Brain pericyte (primary cell): Measurements from ENCODE around the gene LRCH4.

Experiments used
- DNase-seq: peaks from one replicate; pipeline ENCODE4 v3.0.0-alpha.2; 2012; ENCODE audit warnings: low read depth, low spot score

The LRCH4 gene

DNA sequence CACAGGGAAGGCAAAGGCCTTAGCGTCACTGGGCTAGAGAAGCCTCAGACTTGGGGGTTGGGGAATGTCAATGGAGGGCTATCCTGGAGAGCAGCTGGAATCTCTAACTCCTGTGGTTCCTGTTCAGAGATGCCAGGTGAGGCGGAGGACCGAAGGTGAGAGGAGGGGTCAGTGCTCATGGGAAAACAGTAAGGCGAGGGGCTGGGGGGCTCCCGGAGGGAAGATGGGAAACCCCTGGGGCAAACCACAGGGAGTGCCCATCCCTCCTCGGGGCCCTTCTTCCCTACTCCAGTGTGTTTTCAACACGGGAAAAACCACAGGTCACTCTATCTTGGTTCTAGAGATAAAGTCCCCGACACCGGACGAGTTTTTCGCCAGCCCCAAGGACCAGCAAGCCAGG, 3.3 kb downstream of the LRCH4 start:
- no peak for DNase-seq

GRCh38 chr7:100582041-100582579, 3.8 kb downstream of the LRCH4 start:
- no peak for DNase-seq

DNA sequence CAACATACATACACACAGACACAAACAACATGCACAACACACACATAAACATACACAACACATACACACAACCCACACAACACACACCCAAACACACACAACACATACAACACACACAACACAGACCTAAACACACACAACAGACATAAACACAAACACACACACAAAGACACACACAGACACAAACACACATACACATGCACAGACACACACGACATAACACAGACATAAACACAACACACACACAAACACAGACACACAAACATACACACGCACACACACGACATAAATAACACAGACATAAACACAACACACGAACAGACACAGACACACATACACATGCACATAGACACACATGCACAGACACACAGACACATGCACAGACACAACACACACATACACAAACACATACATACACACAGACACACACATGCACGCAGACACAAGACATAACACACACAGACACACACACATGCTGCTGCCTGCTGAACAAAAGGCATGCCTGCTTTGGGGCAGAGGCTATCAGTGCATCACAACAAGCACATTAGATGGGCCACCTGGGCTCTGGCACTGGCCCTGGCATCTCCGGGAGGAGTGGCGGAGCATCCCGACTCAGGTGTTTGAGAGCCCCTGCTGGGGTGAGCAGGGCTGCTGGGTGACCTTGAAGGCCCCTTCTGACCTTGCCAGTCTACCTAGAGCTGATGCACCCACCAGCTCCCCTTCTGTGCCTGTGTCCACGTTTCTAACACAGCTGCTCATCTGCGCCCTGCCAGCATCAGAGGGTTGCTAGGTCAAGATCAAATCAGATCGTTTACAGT, 5.3 kb downstream of the LRCH4 start:
- DNase-seq = no peak

DNA sequence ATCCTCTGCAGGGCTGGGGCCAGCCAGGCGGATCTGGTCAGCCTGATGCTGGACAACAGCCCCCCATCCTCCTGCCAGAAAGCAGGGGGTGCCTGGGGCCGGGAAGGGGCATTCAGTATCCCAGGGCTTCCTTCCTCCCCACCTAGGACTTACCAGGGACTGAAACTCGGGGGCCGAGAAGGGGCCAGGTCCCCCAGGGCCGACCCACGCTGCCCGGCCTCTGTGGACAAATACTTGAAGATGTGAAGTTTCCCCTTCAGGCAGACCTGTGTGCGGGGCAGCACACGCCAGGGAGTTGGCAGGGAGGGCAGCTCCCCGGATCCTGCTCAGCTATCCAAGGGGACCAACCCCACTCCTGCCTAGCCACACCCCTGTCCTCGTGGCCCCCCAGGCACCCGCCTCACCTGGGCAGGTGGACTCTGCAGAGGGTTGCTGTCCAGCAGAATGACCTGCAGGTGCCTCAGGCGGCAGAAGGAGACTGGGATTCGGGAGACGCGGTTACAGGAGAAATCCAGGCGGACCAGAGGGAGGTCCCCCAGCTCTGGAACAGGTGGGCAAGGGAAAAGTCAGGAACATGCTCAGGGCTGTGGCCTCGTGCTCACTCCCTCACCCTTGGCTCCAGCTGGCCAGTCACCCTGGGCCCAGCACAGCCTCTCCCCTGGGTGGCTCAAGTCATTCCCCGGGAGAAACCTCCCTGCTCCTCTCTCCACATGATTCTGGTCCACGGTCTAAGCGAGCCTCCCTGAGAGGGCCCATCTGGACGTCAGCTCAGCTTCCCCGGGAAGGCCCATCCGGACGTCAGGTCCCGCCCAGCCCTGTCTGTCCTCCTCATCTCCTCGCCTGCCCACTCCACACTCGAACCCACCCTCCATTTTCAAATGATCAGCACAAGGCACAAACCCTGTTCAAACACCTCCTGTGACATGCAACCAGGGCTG, 7.4 kb downstream of the LRCH4 start:
- no peak for DNase-seq

DNA sequence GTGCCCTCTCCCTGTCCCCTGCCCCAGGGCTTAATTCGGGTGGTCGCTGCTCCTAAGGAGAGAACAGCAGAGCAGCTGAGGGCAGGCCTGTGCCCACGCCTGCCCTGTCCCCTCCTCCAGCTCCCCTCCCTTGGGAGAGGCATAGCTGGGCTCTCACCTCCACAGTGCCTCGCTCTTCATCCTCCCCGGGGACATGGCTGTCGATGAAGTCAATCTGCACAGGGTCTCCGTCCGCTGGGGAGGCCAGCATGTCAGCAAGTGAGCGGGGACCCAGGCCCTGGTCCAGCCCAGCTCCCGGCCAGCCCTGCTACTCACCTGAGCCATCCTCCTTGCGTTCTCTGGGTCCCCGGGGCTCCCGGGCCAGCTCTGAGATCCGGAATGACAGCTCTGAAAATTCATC, 8.4 kb downstream of the LRCH4 start:
- DNase-seq = no peak

GRCh38 chr7:100577103-100577502, 8.8 kb downstream of the LRCH4 start:
- DNase-seq = no peak

DNA sequence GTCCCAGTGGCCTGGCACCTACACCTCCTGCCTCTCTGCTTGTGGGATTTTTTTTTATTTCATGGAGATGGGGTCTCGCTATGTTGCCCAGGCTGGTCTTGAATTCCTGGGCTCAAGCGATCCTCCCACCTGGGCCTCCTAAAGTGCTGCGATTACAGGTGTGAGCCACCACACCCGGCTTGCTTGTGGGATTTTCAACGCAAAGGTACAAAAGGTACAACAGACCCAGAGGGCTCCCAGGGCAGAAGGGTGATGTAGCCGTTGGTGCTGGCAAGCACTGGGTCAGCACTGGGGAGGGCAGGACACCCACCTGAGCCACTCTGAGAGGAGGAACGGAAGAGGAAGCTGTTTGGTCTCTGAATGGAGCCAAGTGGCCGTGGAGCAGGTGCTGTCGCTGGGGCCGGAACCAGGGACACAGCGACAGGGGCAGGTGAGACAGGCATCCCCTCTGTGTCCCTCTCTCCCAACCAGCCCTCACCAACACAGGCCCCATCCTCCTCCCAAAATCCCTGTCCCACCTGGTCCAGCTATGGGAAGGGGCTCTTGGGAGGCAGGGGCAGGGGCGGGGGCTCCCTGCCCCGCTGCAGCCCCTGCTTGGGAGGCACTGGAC, 9.4 kb downstream of the LRCH4 start:
- no peak for DNase-seq

- DNase-seq = no peak
Observed at GRCh38 chr7:100575746-100576383, 10.1 kb downstream of the LRCH4 start.

- no peak for DNase-seq
Observed at GRCh38 chr7:100575206-100575631, 10.7 kb downstream of the LRCH4 start.

DNA sequence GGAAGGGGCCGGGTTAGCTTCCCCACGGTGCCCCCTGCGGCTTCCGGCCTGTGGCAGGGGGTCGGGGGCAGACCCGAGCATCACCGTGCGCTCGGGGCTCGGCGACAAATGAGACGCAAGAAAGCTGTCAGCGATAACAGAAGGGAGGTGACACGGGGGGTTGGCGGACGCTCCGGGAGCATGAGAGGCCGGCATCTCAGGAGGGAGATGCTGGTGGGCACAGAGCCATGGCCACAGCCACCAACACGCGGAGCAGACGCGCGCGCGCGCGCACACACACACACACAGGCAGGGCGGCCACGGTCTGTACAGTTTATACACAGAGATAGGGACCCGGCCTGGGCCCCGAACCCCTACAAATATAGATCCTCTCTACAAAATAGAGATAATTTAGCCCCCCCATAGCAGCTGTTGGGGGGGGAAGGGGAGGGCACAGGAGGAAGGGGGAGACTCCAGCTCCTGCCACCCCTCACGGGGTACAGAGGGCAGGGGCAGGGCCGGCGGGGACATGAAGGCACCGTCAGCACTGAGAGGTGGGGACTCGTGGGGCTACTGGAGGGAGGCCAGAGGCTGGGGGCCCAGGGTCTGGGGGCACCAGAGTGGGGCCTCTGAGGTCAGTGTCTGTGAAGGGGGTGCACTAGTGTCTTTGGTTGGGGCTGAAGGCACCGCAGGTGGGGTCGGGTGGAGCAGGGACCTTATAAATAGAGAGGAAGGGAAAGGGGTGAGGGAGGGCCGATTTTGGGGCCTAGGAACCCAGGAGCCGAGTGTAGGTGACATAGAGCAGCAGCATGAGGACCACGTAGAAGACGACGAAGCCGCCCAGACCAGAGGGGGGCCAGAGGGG, 11.3 kb downstream of the LRCH4 start:
- no peak for DNase-seq

GRCh38 chr7:100573691-100574361, 12.1 kb downstream of the LRCH4 start, which contains the start of gene SAP25:
Gene SAP25 (minus strand): TSS chr7:100573900. CDS start chr7:100573742, 158 bp downstream.
- no peak for DNase-seq

- DNase-seq = no peak
Observed at GRCh38 chr7:100572949-100573675, 12.8 kb downstream of the LRCH4 start.

- DNase-seq = no peak
Observed at GRCh38 chr7:100572281-100572948, 13.5 kb downstream of the LRCH4 start.

DNA sequence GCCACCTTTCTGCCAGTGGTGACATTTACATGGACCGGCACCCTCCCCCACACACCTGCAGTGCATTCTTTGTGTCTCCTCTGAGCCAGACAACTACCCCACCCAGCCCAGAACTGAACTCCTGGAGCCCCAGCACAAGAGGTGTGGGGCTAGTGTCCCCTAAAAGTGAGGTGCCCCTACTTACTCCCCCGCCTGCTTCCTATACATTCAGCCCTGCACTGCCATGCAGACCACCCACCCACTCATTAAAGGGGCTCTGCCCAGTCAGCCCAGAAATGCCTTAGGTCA, 14.2 kb downstream of the LRCH4 start:
- DNase-seq = no peak

GRCh38 chr7:100570954-100571828, 14.7 kb downstream of the LRCH4 start:
- DNase-seq = no peak

DNA sequence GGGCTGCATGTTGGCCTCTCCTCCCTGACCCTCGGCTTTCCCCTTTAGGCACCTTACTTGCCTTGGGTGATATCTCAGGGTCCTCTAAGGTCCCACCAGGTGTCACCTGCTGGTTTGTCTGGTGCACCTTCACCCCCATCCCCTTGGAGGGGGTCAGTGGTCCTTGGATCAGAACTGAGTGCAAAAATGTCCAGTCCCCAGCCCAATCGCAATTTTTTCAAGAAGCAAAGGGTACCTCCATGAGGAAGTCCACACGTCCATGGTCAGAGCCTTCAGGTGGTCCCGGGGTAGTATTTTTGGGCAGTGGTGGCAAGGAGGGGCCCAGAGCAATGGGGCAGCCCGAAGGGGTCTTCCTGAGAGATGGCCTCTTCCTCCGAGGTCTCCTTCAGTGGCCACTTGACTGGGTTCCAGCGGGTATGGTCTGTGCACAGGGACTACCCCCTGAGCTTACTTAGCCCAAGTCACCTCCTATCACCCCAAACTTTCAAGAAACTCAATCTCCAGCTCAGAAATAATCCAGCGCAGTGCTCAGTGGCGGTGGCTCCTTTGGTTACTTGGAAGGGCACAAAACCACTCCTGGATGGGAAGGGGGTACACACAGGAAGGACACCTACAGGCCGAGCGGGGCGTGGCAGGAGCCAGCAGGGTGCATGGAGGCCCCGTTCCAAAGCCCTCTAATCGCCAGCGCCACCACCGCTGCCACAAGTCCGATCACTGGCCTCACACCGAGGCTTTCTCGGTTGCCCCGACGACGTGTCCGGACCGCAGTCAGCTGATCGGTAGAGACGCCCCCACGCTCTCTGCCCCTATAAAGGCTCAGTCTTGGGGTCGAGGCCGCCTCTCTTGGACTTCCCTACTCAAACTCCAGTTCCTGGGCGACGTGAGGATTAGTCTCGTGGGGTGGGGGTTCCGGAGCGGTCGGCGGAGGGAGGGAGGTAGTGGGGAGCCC, 16.8 kb downstream of the LRCH4 start:
- DNase-seq = no peak
